HG03060 (cell line): Measurements from ENCODE around the gene SSR4.
A peak's percentile ranks its signal among the peaks of the same experiment; 100 is the strongest.
"Not testable (repeated sequence)": the region's sequence is repeated elsewhere in the genome, so short reads cannot be mapped to it uniquely, and the experiment has no call there.

ENCODE experiments used
- ATAC-seq: cut with Tn5 transposase; IDR thresholded peaks from one replicate; pipeline ENCODE4 v1.9.1; 2021; ENCODE audit warnings: low read depth, moderate number of reproducible peaks; ENCODE audit not compliant: unreplicated experiment

Gene SSR4

DNA sequence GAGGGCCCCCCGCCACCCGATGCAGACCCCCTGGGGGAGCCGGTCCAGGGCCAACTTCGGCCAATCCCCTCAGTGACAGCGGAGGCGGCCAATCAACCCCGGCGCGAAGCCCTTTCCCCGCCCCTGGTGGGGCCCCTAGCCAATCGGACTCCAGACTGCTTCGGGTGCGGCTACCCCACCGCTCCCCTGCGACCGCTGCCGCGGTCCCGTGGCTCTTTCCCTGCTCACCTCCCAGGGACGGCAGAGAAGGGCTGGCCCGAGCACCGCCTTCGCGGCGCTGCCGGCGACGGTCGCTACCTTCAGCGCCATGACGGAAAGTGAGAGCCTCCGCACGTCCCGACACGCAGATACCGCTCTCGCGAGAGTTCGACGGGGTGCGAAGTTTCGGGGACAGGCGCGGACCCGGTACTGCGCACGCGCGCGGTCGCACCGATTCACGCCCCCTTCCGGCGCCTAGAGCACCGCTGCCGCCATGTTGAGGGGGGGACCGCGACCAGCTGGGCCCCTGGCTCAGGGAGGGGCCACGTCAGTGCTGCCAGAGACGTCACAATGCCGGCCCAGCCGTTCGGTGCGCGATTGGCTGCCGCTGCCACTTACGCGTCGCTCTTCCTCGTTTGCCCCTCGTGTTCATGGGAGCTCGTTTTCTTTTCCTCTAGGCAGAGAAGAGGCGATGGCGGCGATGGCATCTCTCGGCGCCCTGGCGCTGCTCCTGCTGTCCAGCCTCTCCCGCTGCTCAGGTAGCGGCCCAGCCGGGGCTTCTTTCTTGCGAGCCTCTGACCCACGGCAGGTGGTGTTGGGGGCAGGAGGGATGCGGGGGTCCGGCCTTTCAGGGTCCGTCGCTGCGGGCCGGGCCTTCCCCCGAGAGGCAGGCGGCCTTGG lies at the start of gene SSR4, which contains the start of gene IDH3G:
TSS of gene SSR4 (plus strand) at position 651 of the 879 bp plus-strand sequence. CDS start at position 671, 20 bp downstream.
TSS of gene IDH3G (minus strand) at position 358 of the 879 bp plus-strand sequence. CDS start at position 309, 49 bp downstream.
- ATAC-seq: peak; percentile 68

DNA sequence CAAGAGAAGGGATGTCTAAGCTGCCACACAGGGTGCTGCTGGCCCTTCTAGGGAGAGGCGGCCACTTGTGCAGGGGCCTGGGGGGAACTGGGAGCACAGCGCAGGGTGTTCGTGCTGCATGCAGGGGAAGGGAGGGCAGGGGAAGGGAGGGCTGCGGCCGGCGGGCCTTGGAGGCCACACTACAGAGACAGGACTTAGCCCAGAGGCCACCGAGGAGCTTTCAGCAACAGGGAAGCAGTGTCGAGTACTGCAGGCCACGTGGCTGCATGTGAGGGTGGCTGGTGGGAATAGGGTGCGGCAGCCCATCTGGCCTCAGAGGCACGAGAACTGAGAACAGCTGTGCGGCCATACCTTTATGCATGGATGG lies 49.4 kb upstream of the SSR4 start:
- ATAC-seq: not testable (repeated sequence)

DNA sequence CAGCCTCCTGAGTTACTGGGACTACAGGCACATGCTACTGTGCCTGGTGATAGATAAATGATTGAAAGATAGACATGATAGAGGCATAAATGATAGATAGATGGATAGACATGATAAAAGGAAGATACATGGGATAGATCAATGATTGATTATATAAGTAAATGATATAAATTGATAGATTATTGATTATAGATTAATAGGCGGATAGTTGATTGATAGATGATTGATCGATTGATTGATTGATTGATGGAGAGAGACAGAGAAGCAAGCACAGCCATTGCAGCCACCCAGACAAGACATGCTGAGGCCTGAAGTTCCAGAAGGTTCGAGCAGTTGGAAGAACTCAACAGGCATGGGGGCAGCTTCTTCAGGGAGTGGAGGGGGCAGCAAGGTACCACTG lies 48.1 kb upstream of the SSR4 start:
- no peak for ATAC-seq

DNA sequence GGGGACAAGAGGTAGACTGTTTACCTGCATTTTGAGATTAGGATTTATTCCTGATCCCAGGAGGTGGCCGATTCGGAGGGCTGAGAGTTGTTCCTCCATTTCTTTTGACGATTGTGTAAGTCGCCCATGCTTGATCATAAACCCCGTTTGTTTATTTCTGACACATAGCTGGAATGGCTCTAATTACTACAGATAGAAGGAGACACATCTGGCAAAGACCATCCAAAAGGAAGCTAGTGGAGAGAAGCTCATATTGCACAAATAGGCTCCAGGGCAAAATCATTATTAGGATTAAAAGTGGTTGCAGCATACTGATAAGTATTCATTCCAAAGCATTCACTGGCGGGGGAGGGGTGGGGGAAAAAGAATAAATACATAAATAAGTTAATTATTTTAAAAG lies 47.5 kb upstream of the SSR4 start:
- ATAC-seq: not testable (repeated sequence)

DNA sequence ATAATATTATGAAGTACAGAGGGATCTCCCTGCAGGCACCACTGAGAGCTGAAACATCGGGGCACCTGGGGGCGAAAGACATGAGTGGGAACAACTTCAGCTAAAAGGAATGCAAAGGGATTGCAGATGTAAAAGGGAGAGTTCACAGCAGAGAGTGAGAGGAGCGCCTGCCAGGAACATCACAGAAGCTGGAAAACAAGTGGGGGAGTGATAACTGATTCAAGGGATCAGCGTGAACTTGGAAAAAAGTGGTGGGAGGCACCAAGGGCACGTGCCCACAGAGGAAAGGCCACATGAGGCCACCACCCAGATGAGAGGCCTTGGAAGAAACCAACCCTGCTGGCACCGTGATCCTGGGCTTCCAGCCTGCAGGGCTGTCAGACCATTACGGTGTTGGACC lies 45.5 kb upstream of the SSR4 start:
- not testable (repeated sequence) for ATAC-seq

- ATAC-seq: no peak
Observed at GRCh38 chrX:153750127-153750774, 44.2 kb upstream of the SSR4 start.

DNA sequence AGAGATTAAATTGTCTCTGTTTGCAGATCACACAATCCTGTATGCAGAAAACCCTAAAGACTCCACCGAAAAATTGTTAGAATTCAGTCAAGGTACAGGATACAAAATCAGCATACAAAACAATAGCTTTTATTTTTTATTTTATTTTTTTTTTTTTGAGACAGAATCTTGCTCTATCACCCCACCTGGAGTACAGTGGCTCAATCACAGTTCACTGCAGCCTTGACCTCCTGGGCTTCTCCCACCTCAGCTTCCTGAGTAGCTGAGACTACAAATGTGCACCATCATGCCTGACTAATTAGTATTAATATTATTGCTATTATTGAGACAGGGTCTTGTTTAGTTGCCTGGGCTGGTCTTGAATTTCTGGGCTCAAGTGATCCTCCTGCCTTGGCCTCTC lies 39.3 kb upstream of the SSR4 start:
- no peak for ATAC-seq

GRCh38 chrX:153761863-153762262 lies 32.6 kb upstream of the SSR4 start:
- no peak for ATAC-seq

GRCh38 chrX:153762626-153763173 lies 31.8 kb upstream of the SSR4 start:
- ATAC-seq: no peak

DNA sequence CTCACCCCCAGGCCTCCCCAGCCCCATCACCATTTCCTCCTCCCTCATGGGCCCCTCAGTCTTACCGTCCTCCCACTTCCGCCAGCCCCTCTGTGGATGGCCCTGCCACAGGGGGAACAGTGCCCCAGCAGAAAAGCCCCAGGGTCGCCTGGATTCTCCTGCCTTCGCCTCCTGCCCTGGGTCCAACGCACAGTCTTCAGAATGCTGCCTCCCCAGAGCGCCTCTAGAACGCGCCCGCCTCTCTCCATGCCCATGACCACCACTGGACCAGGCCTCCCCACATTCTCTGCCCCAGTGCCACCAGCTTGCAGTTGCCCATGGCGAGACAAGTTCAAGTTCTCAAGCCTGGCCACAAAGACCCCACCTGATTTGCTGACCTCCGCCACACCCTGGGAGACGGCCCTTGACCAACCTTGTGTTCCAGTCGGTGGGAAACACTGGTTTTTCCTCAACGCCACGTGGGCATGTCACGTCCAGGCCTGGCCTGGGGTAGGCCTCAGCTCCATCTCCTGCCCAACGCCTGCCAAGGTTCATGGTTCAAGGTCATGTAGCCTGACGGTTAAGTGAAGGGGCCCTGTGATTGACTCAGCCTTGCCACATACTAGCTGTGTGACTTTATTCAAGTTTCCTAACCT lies 31.1 kb upstream of the SSR4 start:
- ATAC-seq: no peak

GRCh38 chrX:153763989-153764755 lies 30.3 kb upstream of the SSR4 start, which contains the start of gene PLXNB3:
PLXNB3 (plus strand) TSS chrX:153764249; CDS start chrX:153765536, 1,287 bp downstream.
- no peak for ATAC-seq

GRCh38 chrX:153764786-153765137 lies 29.7 kb upstream of the SSR4 start:
- no peak for ATAC-seq

GRCh38 chrX:153765138-153766079 lies 29.1 kb upstream of the SSR4 start:
- no peak for ATAC-seq

- no peak for ATAC-seq
Observed at GRCh38 chrX:153766098-153766817, 28.2 kb upstream of the SSR4 start.

- no peak for ATAC-seq
Observed at GRCh38 chrX:153766871-153767673, 27.4 kb upstream of the SSR4 start.

DNA sequence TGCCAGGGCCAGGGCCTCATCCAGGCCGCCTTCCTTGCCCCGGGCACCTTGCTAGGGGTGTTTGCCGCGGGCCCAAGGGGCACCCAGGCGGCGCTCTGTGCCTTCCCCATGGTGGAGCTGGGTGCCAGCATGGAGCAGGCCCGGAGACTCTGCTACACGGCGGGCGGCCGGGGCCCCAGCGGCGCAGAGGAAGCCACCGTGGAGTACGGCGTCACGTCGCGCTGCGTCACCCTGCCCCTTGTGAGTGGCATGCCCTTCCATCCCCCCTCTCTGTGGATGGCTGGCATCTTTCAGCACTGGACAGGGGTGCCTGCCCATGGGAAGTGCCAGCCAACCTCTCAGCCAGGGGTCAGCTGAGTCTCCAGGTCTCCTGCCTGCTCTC lies 26.8 kb upstream of the SSR4 start:
- no peak for ATAC-seq

GRCh38 chrX:153768311-153769157 lies 25.9 kb upstream of the SSR4 start:
- no peak for ATAC-seq
